SK-N-SH treated with all-trans-retinoic acid at 6 μM for 48 hours (cell line): Measurements from ENCODE around the gene CKLF.

Experiments used
- ATAC-seq: fragments of 200-7000 bp; cut with Tn5 transposase; 3 replicates; pipeline ENCODE4 v1.9.1; 2020; ENCODE audit warnings: mild to moderate bottlenecking, moderate library complexity
- ARNTL ChIP-seq: fragments of 450-650 bp; formaldehyde crosslinking; IDR thresholded peaks from 2 replicates; pipeline ENCODE4 v1.5.0; 2020; ENCODE audit warnings: low read depth, mild to moderate bottlenecking, moderate library complexity, borderline replicate concordance
- BACH2 ChIP-seq: fragments of 250-450 bp; sonication (Bioruptor Pico); IDR thresholded peaks from 2 replicates; pipeline ENCODE4 v1.9.0; 2021; ENCODE audit warnings: mild to moderate bottlenecking, borderline replicate concordance
- CSDC2 ChIP-seq: fragments of 250-450 bp; sonication (Bioruptor Pico); IDR thresholded peaks from 2 replicates; pipeline ENCODE4 v1.5.0; 2020; ENCODE audit warnings: mild to moderate bottlenecking, moderate library complexity
- ESRRG ChIP-seq: fragments of 250-450 bp; sonication (Bioruptor Pico); IDR thresholded peaks from 2 replicates; pipeline ENCODE4 v1.6.1; 2021; ENCODE audit warnings: mild to moderate bottlenecking
- GLIS3 ChIP-seq: fragments of 250-450 bp; sonication (Bioruptor Pico); IDR thresholded peaks from 2 replicates; pipeline ENCODE4 v1.5.0; 2020; ENCODE audit warnings: mild to moderate bottlenecking, moderate library complexity
- OSR1 ChIP-seq: fragments of 250-450 bp; sonication (Bioruptor Pico); IDR thresholded peaks from 2 replicates; pipeline ENCODE4 v1.8.0; 2022; ENCODE audit warnings: moderate library complexity, mild to moderate bottlenecking, inconsistent platforms
- RARB ChIP-seq: fragments of 250-450 bp; sonication (Bioruptor Pico); IDR thresholded peaks from 2 replicates; pipeline ENCODE4 v1.8.0; 2021; ENCODE audit warnings: mild to moderate bottlenecking, moderate library complexity
- SNAI2 ChIP-seq: fragments of 250-450 bp; sonication (Bioruptor Pico); IDR thresholded peaks from 2 replicates; pipeline ENCODE4 v1.5.0; 2020; ENCODE audit warnings: mild to moderate bottlenecking, moderate library complexity
- TCF4 ChIP-seq: fragments of 250-450 bp; sonication (Bioruptor Pico); IDR thresholded peaks from 2 replicates; pipeline ENCODE4 v1.8.0; 2021; ENCODE audit warnings: mild to moderate bottlenecking, moderate library complexity, borderline replicate concordance
- TOX ChIP-seq: fragments of 250-450 bp; sonication (Bioruptor Pico); IDR thresholded peaks from 2 replicates; pipeline ENCODE4 v1.8.0; 2021; ENCODE audit warnings: mild to moderate bottlenecking, moderate library complexity, borderline replicate concordance
- ZC3H10 ChIP-seq: fragments of 250-450 bp; sonication (Bioruptor Pico); IDR thresholded peaks from 2 replicates; pipeline ENCODE4 v1.5.1; 2021; ENCODE audit warnings: mild to moderate bottlenecking, moderate library complexity
- ZFP3 ChIP-seq: fragments of 250-450 bp; sonication (Bioruptor Pico); IDR thresholded peaks from 2 replicates; pipeline ENCODE4 v1.5.0; 2020; ENCODE audit warnings: mild to moderate bottlenecking, moderate library complexity
- ZFP30 ChIP-seq: fragments of 450-650 bp; formaldehyde crosslinking; IDR thresholded peaks from 2 replicates; pipeline ENCODE4 v1.5.0; 2022; ENCODE audit warnings: mild to moderate bottlenecking, moderate library complexity
- ZNF70 ChIP-seq: fragments of 450-650 bp; formaldehyde crosslinking; IDR thresholded peaks from 2 replicates; pipeline ENCODE4 v1.5.0; 2020; ENCODE audit warnings: mild to moderate bottlenecking, moderate library complexity
- ZNF8 ChIP-seq: fragments of 450-650 bp; formaldehyde crosslinking; IDR thresholded peaks from 2 replicates; pipeline ENCODE4 v1.5.0; 2020; ENCODE audit warnings: mild to moderate bottlenecking, moderate library complexity
- TF ChIP-seq, protein P1 (sequence below): fragments of 250-450 bp; sonication (Bioruptor Pico); IDR thresholded peaks from 2 replicates; pipeline ENCODE4 v1.5.0; 2020; ENCODE audit warnings: mild to moderate bottlenecking, moderate library complexity
- TF ChIP-seq, protein P2 (sequence below): fragments of 250-450 bp; sonication (Bioruptor Pico); IDR thresholded peaks from 2 replicates; pipeline ENCODE4 v1.5.1; 2021; ENCODE audit warnings: mild to moderate bottlenecking, moderate library complexity
- TF ChIP-seq, protein P3 (sequence below): fragments of 250-450 bp; sonication (Bioruptor Pico); IDR thresholded peaks from 2 replicates; pipeline ENCODE4 v1.8.0; 2021; ENCODE audit warnings: low read depth, mild to moderate bottlenecking, moderate library complexity, borderline replicate concordance
- TF ChIP-seq, protein P4 (sequence below): fragments of 250-450 bp; sonication (Bioruptor Pico); IDR thresholded peaks from 2 replicates; pipeline ENCODE4 v1.5.1; 2020; ENCODE audit warnings: low read depth, mild to moderate bottlenecking, moderate library complexity

The CKLF gene

DNA sequence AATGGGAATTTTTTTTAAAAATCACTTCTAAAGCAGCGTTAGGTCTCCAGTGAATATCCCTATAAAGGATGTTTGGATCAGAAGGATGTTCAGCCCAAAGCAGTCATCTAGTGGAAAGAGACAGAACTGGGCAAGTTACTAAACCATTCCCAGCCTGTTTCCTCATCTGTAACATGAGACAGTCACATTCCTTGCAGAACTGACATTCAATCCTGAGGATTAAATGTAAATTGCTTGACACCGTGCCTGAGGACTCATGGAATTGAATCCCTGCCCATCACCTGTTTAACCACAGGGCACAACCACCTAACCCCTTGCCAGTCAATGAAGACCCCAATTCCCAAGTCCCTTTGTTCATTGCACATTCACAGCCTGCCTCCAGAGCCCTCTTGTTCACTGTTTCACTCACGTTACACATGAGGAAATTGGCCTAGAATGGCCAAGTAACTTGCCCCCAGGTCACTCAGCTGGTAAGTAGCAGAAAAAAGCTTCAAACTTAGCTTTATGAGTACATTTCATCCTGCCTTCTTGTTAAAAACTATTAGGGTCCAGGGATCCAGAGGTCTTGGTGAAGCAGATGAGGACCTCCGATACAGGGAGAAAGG lies 28.3 kb downstream of the CKLF start:
- TF ChIP-seq, protein P1, sequence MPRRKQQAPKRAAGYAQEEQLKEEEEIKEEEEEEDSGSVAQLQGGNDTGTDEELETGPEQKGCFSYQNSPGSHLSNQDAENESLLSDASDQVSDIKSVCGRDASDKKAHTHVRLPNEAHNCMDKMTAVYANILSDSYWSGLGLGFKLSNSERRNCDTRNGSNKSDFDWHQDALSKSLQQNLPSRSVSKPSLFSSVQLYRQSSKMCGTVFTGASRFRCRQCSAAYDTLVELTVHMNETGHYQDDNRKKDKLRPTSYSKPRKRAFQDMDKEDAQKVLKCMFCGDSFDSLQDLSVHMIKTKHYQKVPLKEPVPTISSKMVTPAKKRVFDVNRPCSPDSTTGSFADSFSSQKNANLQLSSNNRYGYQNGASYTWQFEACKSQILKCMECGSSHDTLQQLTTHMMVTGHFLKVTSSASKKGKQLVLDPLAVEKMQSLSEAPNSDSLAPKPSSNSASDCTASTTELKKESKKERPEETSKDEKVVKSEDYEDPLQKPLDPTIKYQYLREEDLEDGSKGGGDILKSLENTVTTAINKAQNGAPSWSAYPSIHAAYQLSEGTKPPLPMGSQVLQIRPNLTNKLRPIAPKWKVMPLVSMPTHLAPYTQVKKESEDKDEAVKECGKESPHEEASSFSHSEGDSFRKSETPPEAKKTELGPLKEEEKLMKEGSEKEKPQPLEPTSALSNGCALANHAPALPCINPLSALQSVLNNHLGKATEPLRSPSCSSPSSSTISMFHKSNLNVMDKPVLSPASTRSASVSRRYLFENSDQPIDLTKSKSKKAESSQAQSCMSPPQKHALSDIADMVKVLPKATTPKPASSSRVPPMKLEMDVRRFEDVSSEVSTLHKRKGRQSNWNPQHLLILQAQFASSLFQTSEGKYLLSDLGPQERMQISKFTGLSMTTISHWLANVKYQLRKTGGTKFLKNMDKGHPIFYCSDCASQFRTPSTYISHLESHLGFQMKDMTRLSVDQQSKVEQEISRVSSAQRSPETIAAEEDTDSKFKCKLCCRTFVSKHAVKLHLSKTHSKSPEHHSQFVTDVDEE = no peak
- TF ChIP-seq TOX (CRISPR knock-in tag) = no peak
- no peak for TF ChIP-seq ARNTL (CRISPR knock-in tag)
- no peak for TF ChIP-seq ZC3H10
- TF ChIP-seq BACH2 (CRISPR knock-in tag) = no peak
- TF ChIP-seq ZFP30 = no peak
- peak; percentile 99 for ATAC-seq

DNA sequence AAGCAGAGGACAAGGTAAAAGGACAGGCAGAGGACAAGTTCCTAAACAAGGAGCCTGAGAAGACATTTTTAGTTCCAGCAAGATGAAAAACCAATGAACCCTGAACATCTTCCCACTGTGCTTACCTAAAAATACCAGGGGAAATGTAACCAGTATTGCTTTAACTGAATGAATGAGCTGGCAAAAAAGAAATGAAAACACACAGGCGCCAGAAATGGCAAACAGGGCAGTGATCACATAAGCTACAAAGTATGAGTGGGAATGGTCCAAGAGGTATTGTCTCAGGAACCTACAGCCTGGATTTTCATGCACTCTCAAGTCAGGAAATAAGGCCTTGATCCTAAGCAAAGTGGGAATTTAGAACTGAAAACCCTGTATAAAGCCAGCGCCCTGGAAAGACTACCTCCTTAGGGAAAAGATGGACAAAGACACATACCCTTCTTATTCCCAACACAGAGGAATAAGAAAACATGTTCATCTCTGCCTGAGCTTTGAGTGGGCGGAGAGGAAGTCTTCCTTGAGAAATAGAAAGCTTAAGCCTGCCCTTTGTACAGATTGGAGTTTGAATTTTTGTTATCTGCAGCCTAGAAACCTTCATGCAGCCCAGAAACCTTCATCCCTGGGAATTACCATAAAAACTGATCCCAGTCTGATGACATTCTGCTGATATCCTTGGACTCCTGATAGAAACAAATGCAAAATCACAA lies 29.0 kb downstream of the CKLF start:
- no peak for TF ChIP-seq RARB (CRISPR knock-in tag)
- TF ChIP-seq OSR1 (CRISPR knock-in tag) = no peak
- no peak for TF ChIP-seq TOX (CRISPR knock-in tag)
- TF ChIP-seq BACH2 (CRISPR knock-in tag) = no peak
- TF ChIP-seq SNAI2 (CRISPR knock-in tag) = no peak
- TF ChIP-seq CSDC2 (CRISPR knock-in tag) = no peak
- TF ChIP-seq, protein P2, sequence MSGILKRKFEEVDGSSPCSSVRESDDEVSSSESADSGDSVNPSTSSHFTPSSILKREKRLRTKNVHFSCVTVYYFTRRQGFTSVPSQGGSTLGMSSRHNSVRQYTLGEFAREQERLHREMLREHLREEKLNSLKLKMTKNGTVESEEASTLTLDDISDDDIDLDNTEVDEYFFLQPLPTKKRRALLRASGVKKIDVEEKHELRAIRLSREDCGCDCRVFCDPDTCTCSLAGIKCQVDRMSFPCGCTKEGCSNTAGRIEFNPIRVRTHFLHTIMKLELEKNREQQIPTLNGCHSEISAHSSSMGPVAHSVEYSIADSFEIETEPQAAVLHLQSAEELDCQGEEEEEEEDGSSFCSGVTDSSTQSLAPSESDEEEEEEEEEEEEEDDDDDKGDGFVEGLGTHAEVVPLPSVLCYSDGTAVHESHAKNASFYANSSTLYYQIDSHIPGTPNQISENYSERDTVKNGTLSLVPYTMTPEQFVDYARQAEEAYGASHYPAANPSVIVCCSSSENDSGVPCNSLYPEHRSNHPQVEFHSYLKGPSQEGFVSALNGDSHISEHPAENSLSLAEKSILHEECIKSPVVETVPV (CRISPR knock-in tag) = no peak
- no peak for TF ChIP-seq ARNTL (CRISPR knock-in tag)
- no peak for TF ChIP-seq ZNF8 (CRISPR knock-in tag)
- TF ChIP-seq, protein P3, sequence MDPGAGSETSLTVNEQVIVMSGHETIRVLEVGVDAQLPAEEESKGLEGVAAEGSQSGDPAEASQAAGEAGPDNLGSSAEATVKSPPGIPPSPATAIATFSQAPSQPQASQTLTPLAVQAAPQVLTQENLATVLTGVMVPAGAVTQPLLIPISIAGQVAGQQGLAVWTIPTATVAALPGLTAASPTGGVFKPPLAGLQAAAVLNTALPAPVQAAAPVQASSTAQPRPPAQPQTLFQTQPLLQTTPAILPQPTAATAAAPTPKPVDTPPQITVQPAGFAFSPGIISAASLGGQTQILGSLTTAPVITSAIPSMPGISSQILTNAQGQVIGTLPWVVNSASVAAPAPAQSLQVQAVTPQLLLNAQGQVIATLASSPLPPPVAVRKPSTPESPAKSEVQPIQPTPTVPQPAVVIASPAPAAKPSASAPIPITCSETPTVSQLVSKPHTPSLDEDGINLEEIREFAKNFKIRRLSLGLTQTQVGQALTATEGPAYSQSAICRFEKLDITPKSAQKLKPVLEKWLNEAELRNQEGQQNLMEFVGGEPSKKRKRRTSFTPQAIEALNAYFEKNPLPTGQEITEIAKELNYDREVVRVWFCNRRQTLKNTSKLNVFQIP = no peak
- no peak; the same call in 2 of the 3 replicates for ATAC-seq

DNA sequence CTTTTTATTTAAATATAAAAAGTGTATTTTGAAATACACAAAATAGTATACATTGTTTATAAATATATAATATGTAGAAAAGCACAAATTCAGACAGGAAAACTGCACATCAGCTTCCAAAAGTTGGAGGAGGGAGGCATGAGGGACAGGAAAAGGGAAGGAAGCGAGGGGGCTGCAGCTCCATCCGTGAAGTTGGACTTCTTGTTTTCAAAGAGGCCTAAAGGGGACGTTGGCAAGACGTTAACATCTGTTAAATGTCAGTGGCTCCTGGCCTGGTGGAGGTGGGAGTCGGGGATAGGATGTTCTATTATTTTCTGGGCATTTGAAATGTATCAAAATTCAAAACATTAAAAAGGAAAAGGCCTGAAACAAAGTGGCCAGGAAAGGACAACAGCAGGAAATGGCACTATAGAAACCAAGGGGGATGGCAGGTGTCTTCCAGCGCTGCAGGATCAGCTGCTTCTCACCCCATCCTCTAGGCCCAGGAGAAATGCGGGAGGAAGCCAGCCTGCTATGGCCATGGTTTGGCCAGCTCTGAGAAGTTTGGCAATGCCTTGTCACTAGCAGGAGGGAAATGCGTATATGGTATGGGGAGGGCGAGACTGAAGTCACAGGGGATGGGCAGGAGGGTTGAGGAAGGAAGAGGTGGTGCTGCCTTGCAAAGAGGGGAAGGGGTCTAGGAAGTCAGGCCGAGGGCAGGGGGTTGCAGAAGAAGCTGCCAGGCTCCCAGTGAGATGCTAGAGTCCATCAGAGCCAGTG lies 33.3 kb downstream of the CKLF start:
- no peak for ATAC-seq
- no peak for TF ChIP-seq ARNTL (CRISPR knock-in tag)

DNA sequence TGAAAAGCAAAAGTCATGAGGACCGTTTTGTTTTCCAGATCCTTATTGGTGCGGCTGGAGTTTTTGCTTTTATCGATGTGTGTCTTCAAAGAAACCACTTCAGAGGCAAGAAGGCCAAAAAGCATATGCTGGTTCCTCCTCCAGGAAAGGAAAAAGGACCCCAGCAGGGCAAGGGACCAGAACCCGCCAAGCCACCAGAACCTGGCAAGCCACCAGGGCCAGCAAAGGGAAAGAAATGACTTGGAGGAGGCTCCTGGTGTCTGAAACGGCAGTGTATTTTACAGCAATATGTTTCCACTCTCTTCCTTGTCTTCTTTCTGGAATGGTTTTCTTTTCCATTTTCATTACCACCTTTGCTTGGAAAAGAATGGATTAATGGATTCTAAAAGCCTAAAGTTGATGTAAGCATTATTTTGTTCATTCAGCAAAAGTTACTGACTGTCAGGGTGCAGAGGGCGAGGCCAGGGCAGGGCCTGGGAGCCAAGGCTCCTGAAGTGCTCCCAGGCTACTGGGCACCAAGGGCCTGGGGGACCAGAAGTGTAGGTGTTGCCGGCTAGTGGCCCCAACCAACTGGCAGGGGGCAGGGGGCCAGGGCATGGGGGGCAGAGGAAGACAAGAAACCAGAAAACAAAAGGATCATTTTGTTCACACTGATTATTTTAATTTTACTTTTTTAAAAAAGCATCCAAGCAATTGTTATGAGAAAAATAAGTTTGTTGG lies 35.7 kb downstream of the CKLF start:
- ATAC-seq = no peak
- TF ChIP-seq, protein P1 = no peak
- TF ChIP-seq ZNF70 = no peak
- TF ChIP-seq, protein P4, sequence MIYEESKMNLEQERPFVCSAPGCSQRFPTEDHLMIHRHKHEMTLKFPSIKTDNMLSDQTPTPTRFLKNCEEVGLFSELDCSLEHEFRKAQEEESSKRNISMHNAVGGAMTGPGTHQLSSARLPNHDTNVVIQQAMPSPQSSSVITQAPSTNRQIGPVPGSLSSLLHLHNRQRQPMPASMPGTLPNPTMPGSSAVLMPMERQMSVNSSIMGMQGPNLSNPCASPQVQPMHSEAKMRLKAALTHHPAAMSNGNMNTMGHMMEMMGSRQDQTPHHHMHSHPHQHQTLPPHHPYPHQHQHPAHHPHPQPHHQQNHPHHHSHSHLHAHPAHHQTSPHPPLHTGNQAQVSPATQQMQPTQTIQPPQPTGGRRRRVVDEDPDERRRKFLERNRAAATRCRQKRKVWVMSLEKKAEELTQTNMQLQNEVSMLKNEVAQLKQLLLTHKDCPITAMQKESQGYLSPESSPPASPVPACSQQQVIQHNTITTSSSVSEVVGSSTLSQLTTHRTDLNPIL (CRISPR knock-in tag) = no peak
- no peak for TF ChIP-seq GLIS3 (CRISPR knock-in tag)
- TF ChIP-seq OSR1 (CRISPR knock-in tag) = no peak
- TF ChIP-seq ZFP3 (CRISPR knock-in tag) = no peak
- no peak for TF ChIP-seq ESRRG
- TF ChIP-seq, protein P2 (CRISPR knock-in tag) = no peak
- TF ChIP-seq TCF4 (CRISPR knock-in tag) = no peak
- TF ChIP-seq, protein P3 = no peak
